PC-9 (cell line): ENCODE data around the gene AP1G2. TPM values are rescaled to one million over a fixed set of nuclear protein-coding genes. Genes with fewer than 3 reads are reported as not detected.
A peak's percentile ranks its signal among the peaks of the same experiment; 100 is the strongest.

Source experiments
- BruUV-seq: library from RNA; stranded (reverse); fragments of 400-500 nt; replicated peaks from 2 replicates; lab custom pipeline; 2021; lab: Mats Ljungman, UMichigan
- CTCF ChIA-PET: fragments of 300-600 bp; sonication (Branson Sonifier 250); formaldehyde crosslinking; loops from one replicate; lab custom pipeline; 2022; ENCODE audit warnings: antibody characterized with exemption; lab: Charles Lee
- POLR2A ChIA-PET: fragments of 300-600 bp; sonication (Branson Sonifier 250); formaldehyde crosslinking; loops from one replicate; lab custom pipeline; 2022; ENCODE audit warnings: antibody characterized with exemption; ENCODE audit not compliant: unreplicated experiment; lab: Charles Lee
- DNase-seq, 2 experiments: peaks; one replicate each; pipeline versions ENCODE4 v3.0.0 to v3.0.0-alpha.2; 2015 to 2022; ENCODE audit warnings: mixed read lengths in 1 of 2
- H2AFZ ChIP-seq: fragments of 200-600 bp; sonication (generic); 2 replicates; pipeline ENCODE4 v1.8.1; 2017; ENCODE audit warnings: antibody characterized with exemption
- H3F3A ChIP-seq: fragments of 200-600 bp; sonication (generic); 2 replicates; pipeline ENCODE4 v1.8.1; 2017; ENCODE audit warnings: antibody characterized with exemption, mild to moderate bottlenecking, low read depth; ENCODE audit not compliant: insufficient read depth
- H3K27ac ChIP-seq: fragments of 200-600 bp; sonication (generic); 2 replicates; pipeline ENCODE4 v1.6.1; 2016; ENCODE audit warnings: mixed run types
- H3K27me3 ChIP-seq: fragments of 200-600 bp; sonication (generic); 2 replicates; pipeline ENCODE4 v1.6.1; 2016; ENCODE audit warnings: low read depth, mixed run types; ENCODE audit not compliant: insufficient read depth
- H3K36me3 ChIP-seq: fragments of 200-600 bp; sonication (generic); 2 replicates; pipeline ENCODE4 v1.6.1; 2016; ENCODE audit warnings: low read depth, mixed run types
- H3K4me1 ChIP-seq: fragments of 200-600 bp; sonication (generic); replicated peaks from 2 replicates; pipeline ENCODE4 v1.6.1; 2016; ENCODE audit warnings: mixed run types; ENCODE audit not compliant: insufficient read depth
- H3K4me2 ChIP-seq: fragments of 200-600 bp; sonication (generic); 2 replicates; pipeline ENCODE4 v1.6.1; 2017; ENCODE audit warnings: mixed run types
- H3K4me3 ChIP-seq: fragments of 200-600 bp; sonication (generic); 2 replicates; pipeline ENCODE4 v1.6.1; 2016; ENCODE audit warnings: mixed run types
- H3K79me2 ChIP-seq: fragments of 200-600 bp; sonication (generic); 2 replicates; pipeline ENCODE4 v1.6.1; 2017; ENCODE audit warnings: low read depth, mixed run types
- H3K9me2 ChIP-seq: fragments of 200-600 bp; sonication (generic); 2 replicates; pipeline ENCODE4 v1.8.1; 2017; ENCODE audit warnings: mild to moderate bottlenecking; ENCODE audit not compliant: insufficient read depth
- H3K9me3 ChIP-seq: fragments of 200-600 bp; sonication (generic); 2 replicates; pipeline ENCODE4 v1.8.1; 2016; ENCODE audit warnings: low read depth; ENCODE audit not compliant: insufficient read depth
- H4K20me1 ChIP-seq: fragments of 200-600 bp; sonication (generic); 2 replicates; pipeline ENCODE4 v1.8.1; 2017; ENCODE audit not compliant: insufficient read depth
- CTCF ChIP-seq: fragments of 200-600 bp; sonication (generic); conservative IDR thresholded peaks from 2 replicates; pipeline ENCODE4 v1.6.1; 2017; ENCODE audit warnings: mixed run types, antibody characterized with exemption, mild to moderate bottlenecking, moderate library complexity
- EZH2 ChIP-seq: fragments of 200-600 bp; sonication (generic); IDR thresholded peaks from 2 replicates; pipeline ENCODE4 v1.8.0; 2017; ENCODE audit warnings: antibody characterized with exemption, low read depth
- intact Hi-C: fragments of 100-400 bp; cut with micrococcal nuclease; formaldehyde crosslinking; loops from one replicate; pipeline ENCODE4 v1.10.0; 2022; ENCODE audit not compliant: unreplicated experiment
- total RNA-seq: library from RNA; stranded (reverse); gene quantifications from 2 replicates; pipeline ENCODE4 v1.2.3, GENCODE V29; 2021

AP1G2 gene
- total RNA-seq, 1 experiment from 2014 or later: 128 TPM

DNA sequence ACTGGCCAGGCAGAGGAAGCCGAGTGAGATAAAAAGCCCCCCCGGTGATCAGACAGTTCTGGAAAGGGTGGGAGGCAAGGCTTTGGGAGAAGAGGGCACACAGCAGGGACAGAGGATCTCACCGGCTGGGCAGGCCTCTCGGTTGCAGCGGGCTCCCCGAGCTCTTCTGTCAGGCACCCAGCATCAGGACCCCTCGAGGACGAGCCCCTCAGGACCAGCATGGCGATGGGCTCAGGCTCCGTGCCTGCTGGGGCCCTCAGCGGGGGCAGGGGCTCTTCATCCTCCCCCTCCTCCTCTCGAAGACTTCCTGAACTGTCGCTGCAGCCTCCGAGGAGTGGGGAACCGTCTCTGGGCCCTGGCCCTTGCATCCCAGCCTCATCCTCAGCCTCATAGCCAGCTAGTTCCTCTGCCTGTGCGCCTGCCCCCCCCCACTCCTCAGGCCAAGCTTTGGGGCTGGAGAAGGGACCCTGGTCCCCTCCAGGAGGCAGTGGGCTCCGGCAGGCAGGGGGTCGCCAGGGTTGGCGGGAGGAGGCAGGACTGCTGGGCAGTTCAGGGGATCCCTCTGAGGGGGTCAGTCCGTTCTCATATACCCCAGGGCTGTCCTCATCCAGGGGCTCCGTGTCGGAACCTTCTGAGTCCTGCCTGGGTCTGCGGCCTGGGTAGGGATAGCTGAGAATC, 3.4 kb upstream of the AP1G2 start:
- Histone ChIP-seq H3K36me3 (no peaks in the 10 kb centered on the region), H3K9me3 (no peaks in the 10 kb centered on the region), H4K20me1 (no peaks in the 10 kb centered on the region), H3K9me2 (no peaks in the 10 kb centered on the region), H3K27me3 (no peaks in the 10 kb centered on the region), H3K27ac (no peak overlapping the region), H2AFZ (no peak overlapping the region), H3K4me1 (peaks cover 24% of the 10 kb centered on the region), H3K4me2 (no peak overlapping the region), H3K4me3 (no peak overlapping the region), H3K79me2 (peaks cover 13% of the 10 kb centered on the region), H3F3A (peaks cover 7% of the 10 kb centered on the region; the same call in 1 of the 2 replicates)
- intact Hi-C loops: no loop called here
- ChIA-PET CTCF (interaction anchor here (0.5 kb wide), 1 partner anchor 24 kb away, joined by 4 read pairs; no protein-coding TSS in a partner anchor), POLR2A (no interaction called here)
- BruUV-seq: no TSS peak
- DNase-seq: no peak
- TF ChIP-seq EZH2 (no peak), CTCF (no peak)

DNA sequence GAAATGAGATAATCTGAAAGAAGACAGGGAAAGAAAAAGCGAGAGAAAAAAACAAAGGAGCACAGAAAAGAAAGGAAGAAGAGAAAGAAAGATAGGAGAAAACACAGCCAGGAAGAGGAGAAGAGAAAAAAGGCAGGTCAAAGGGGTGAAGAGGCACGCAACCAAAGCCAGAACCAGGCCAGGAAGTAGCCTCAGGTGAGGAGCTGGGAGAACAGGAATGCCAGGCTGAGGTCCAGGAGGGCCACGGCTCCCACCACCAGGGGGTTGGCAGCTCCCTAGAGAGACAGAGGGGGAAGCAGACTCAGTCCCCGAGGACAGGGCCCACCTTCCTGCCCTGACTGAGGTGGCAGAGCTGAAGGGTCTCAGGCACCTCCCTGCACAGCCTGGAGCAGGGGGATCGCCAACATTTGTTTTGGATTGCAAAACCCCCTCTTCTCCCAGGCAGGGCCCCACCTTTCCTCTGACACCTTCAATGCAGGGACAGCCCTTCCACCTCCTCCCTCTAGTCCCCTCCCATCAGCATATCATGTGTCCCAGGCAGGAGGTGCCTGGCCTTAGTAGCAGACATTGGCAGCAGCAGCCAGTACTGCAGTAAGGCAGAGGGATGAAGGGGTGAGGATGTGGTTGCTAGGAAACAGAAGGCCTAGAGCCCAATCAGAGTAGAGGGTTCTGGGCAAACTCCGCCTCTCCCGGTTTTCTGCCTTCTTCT, 2.0 kb upstream of the AP1G2 start:
- peak overlapping the region; percentile 53; the same call in 1 of the 2 replicates for H3K27ac ChIP-seq
- no TSS peak for BruUV-seq

More for the DNA sequence above, 2.0 kb upstream of the AP1G2 start:
- intact Hi-C loops: no loop called here
- Histone ChIP-seq H3K79me2 (peaks cover 13% of the 10 kb centered on the region), H2AFZ (no peak overlapping the region), H3F3A (peaks cover 7% of the 10 kb centered on the region; the same call in 1 of the 2 replicates), H3K9me3 (no peaks in the 10 kb centered on the region), H3K27me3 (no peaks in the 10 kb centered on the region), H3K4me3 (no peak overlapping the region), H3K4me2 (peak overlapping the region; percentile 81), H3K36me3 (no peaks in the 10 kb centered on the region), H3K9me2 (no peaks in the 10 kb centered on the region), H4K20me1 (no peaks in the 10 kb centered on the region), H3K4me1 (peaks cover 24% of the 10 kb centered on the region)
- ChIA-PET POLR2A (interaction anchor here (0.5 kb wide), 1 partner anchor 498 kb away, joined by 4 read pairs; no protein-coding TSS in a partner anchor), CTCF (no interaction called here)
- peak; percentile 47 for TF ChIP-seq CTCF
- no peak for TF ChIP-seq EZH2
- peak; percentile 68 to 85 for DNase-seq
